ENCODE results near the gene CPLX1.
A peak's percentile ranks its signal among the peaks of the same experiment; 100 is the strongest.

The CPLX1 gene

GRCh38 chr4:825971-826330 is at the start of gene CPLX1:
CPLX1 (minus strand) TSS chr4:826129; CDS start chr4:824522, 1,607 bp downstream.
- Mint-ChIP-seq H3K27ac (no peak within 1 kb of the TSS), H3K27me3 (ENCODE audit: low read depth) (peaks cover 36% of the 10 kb centered on the region), H3K4me3 (no peak within 1 kb of the TSS)

GRCh38 chr4:874971-875817 is 49.3 kb upstream of the CPLX1 start:
- Mint-ChIP-seq H3K27ac (no peak overlapping the region), H3K4me3 (no peak overlapping the region), H3K27me3 (ENCODE audit: low read depth) (no peaks in the 10 kb centered on the region), H3K4me1 (ENCODE audit: low read depth) (peaks cover 22% of the 10 kb centered on the region), H3K9me3 (no peaks in the 10 kb centered on the region), H3K36me3 (ENCODE audit: low read depth) (peaks cover 46% of the 10 kb centered on the region)

More at GRCh38 chr4:825971-826330, at the start of gene CPLX1:
- Mint-ChIP-seq H3K36me3 (ENCODE audit: low read depth) (peaks cover 2% of the 10 kb centered on the region), H3K4me1 (ENCODE audit: low read depth) (peaks cover 1% of the 10 kb centered on the region), H3K9me3 (no peaks in the 10 kb centered on the region)

GRCh38 chr4:874056-874455 is 48.1 kb upstream of the CPLX1 start:
- H3K9me3 Mint-ChIP-seq, result peaks cover 4% of the 10 kb centered on the region
- H3K4me1 Mint-ChIP-seq (ENCODE audit: low read depth), result peaks cover 11% of the 10 kb centered on the region
- H3K27ac Mint-ChIP-seq, result peak overlapping the region; percentile 38
- no peak overlapping the region for H3K4me3 Mint-ChIP-seq
- H3K27me3 Mint-ChIP-seq (ENCODE audit: low read depth), result no peaks in the 10 kb centered on the region
- peaks cover 48% of the 10 kb centered on the region for H3K36me3 Mint-ChIP-seq (ENCODE audit: low read depth)

GRCh38 chr4:872241-872981 is 46.5 kb upstream of the CPLX1 start:
- Mint-ChIP-seq H3K36me3 (ENCODE audit: low read depth) (peaks cover 45% of the 10 kb centered on the region), H3K27me3 (ENCODE audit: low read depth) (no peaks in the 10 kb centered on the region), H3K27ac (no peak overlapping the region), H3K4me1 (ENCODE audit: low read depth) (peaks cover 2% of the 10 kb centered on the region), H3K4me3 (no peak overlapping the region), H3K9me3 (peaks cover 4% of the 10 kb centered on the region)

- Mint-ChIP-seq H3K36me3 (ENCODE audit: low read depth) (peaks cover 41% of the 10 kb centered on the region), H3K4me1 (ENCODE audit: low read depth) (peaks cover 2% of the 10 kb centered on the region), H3K27me3 (ENCODE audit: low read depth) (no peaks in the 10 kb centered on the region), H3K27ac (no peak overlapping the region), H3K4me3 (no peak overlapping the region), H3K9me3 (peaks cover 4% of the 10 kb centered on the region)
These were observed 45.6 kb upstream of the CPLX1 start for GRCh38 chr4:871484-871883.

GRCh38 chr4:870951-871350 is 45.0 kb upstream of the CPLX1 start:
- no peaks in the 10 kb centered on the region for H3K27me3 Mint-ChIP-seq (ENCODE audit: low read depth)
- H3K4me1 Mint-ChIP-seq (ENCODE audit: low read depth), result peaks cover 2% of the 10 kb centered on the region
- no peak overlapping the region for H3K4me3 Mint-ChIP-seq
- H3K36me3 Mint-ChIP-seq (ENCODE audit: low read depth), result peaks cover 41% of the 10 kb centered on the region
- no peak overlapping the region for H3K27ac Mint-ChIP-seq
- peaks cover 4% of the 10 kb centered on the region for H3K9me3 Mint-ChIP-seq

- Mint-ChIP-seq H3K27me3 (ENCODE audit: low read depth) (no peaks in the 10 kb centered on the region), H3K9me3 (peaks cover 4% of the 10 kb centered on the region), H3K4me3 (no peak overlapping the region), H3K36me3 (ENCODE audit: low read depth) (peaks cover 37% of the 10 kb centered on the region), H3K4me1 (ENCODE audit: low read depth) (peaks cover 2% of the 10 kb centered on the region), H3K27ac (no peak overlapping the region)
These were observed 43.8 kb upstream of the CPLX1 start for GRCh38 chr4:869776-870175.

GRCh38 chr4:868421-868820 is 42.5 kb upstream of the CPLX1 start:
- Mint-ChIP-seq H3K4me3 (no peak overlapping the region), H3K9me3 (peaks cover 4% of the 10 kb centered on the region), H3K4me1 (ENCODE audit: low read depth) (peaks cover under 1% of the 10 kb centered on the region), H3K27me3 (ENCODE audit: low read depth) (no peaks in the 10 kb centered on the region), H3K27ac (no peak overlapping the region), H3K36me3 (ENCODE audit: low read depth) (peaks cover 28% of the 10 kb centered on the region)

GRCh38 chr4:867526-868250 is 41.8 kb upstream of the CPLX1 start:
- Mint-ChIP-seq H3K27me3 (ENCODE audit: low read depth) (no peaks in the 10 kb centered on the region), H3K36me3 (ENCODE audit: low read depth) (peaks cover 31% of the 10 kb centered on the region), H3K9me3 (peaks cover 4% of the 10 kb centered on the region), H3K4me1 (ENCODE audit: low read depth) (no peaks in the 10 kb centered on the region), H3K4me3 (no peak overlapping the region), H3K27ac (no peak overlapping the region)

GRCh38 chr4:866761-867390 is 40.9 kb upstream of the CPLX1 start:
- Mint-ChIP-seq H3K36me3 (ENCODE audit: low read depth) (peaks cover 31% of the 10 kb centered on the region), H3K4me3 (no peak overlapping the region), H3K4me1 (ENCODE audit: low read depth) (no peaks in the 10 kb centered on the region), H3K27ac (no peak overlapping the region), H3K9me3 (peaks cover 4% of the 10 kb centered on the region), H3K27me3 (ENCODE audit: low read depth) (no peaks in the 10 kb centered on the region)

GRCh38 chr4:866068-866760 is 40.3 kb upstream of the CPLX1 start:
- H3K4me1 Mint-ChIP-seq (ENCODE audit: low read depth), result no peaks in the 10 kb centered on the region
- H3K4me3 Mint-ChIP-seq, result no peak overlapping the region
- H3K27ac Mint-ChIP-seq, result no peak overlapping the region
- H3K27me3 Mint-ChIP-seq (ENCODE audit: low read depth), result no peaks in the 10 kb centered on the region
- H3K36me3 Mint-ChIP-seq (ENCODE audit: low read depth), result peaks cover 33% of the 10 kb centered on the region
- peaks cover 4% of the 10 kb centered on the region for H3K9me3 Mint-ChIP-seq

- no peaks in the 10 kb centered on the region for H3K4me1 Mint-ChIP-seq (ENCODE audit: low read depth)
- no peak overlapping the region for H3K27ac Mint-ChIP-seq
- peaks cover 35% of the 10 kb centered on the region for H3K36me3 Mint-ChIP-seq (ENCODE audit: low read depth)
- H3K27me3 Mint-ChIP-seq (ENCODE audit: low read depth), result no peaks in the 10 kb centered on the region
- peaks cover 4% of the 10 kb centered on the region for H3K9me3 Mint-ChIP-seq
- H3K4me3 Mint-ChIP-seq, result no peak overlapping the region
These were observed 39.6 kb upstream of the CPLX1 start for GRCh38 chr4:865572-865971.

- no peak overlapping the region for H3K27ac Mint-ChIP-seq
- peaks cover 35% of the 10 kb centered on the region for H3K36me3 Mint-ChIP-seq (ENCODE audit: low read depth)
- no peak overlapping the region for H3K4me3 Mint-ChIP-seq
These were observed 39.2 kb upstream of the CPLX1 start for GRCh38 chr4:865121-865465.

More at GRCh38 chr4:865121-865465, 39.2 kb upstream of the CPLX1 start:
- peaks cover 4% of the 10 kb centered on the region for H3K9me3 Mint-ChIP-seq
- no peaks in the 10 kb centered on the region for H3K27me3 Mint-ChIP-seq (ENCODE audit: low read depth)
- no peaks in the 10 kb centered on the region for H3K4me1 Mint-ChIP-seq (ENCODE audit: low read depth)

All from T-helper 1 cell treated with Interleukin-12 subunit alpha and Interleukin-12 subunit beta and Interleukin-4 antibody, amounts not matched to agents 30 μg/mL and 1 μg/mL, for 36 hours (primary cell).